AG09319 (cell line): ENCODE measurements around the gene CACNA1I.

Source experiments
- DNase-seq: peaks from one replicate; pipeline ENCODE4 v3.0.0-alpha.2; 2010; ENCODE audit warnings: low read depth; ENCODE audit errors: extremely low read depth
- CTCF ChIP-seq: IDR thresholded peaks from 2 replicates; pipeline ENCODE4 v1.5.1; 2011; ENCODE audit warnings: low read depth, mild to moderate bottlenecking, inconsistent platforms, low read length, moderate library complexity

The CACNA1I gene

GRCh38 chr22:39526736-39527171 is 43.8 kb upstream of the CACNA1I start:
- no peak for TF ChIP-seq CTCF
- no peak for DNase-seq

GRCh38 chr22:39527481-39527961 is 43.0 kb upstream of the CACNA1I start:
- DNase-seq, result no peak
- no peak for TF ChIP-seq CTCF

GRCh38 chr22:39528080-39528661 is 42.4 kb upstream of the CACNA1I start:
- DNase-seq, result no peak
- no peak for TF ChIP-seq CTCF

GRCh38 chr22:39528681-39529486 is 41.7 kb upstream of the CACNA1I start:
- peak; percentile 100 for TF ChIP-seq CTCF
- DNase-seq, result peak; percentile 85

- no peak for DNase-seq
Observed at GRCh38 chr22:39529487-39529851, 41.1 kb upstream of the CACNA1I start.

GRCh38 chr22:39530116-39530515 is 40.4 kb upstream of the CACNA1I start:
- no peak for TF ChIP-seq CTCF
- no peak for DNase-seq

More at GRCh38 chr22:39529487-39529851, 41.1 kb upstream of the CACNA1I start:
- TF ChIP-seq CTCF, result no peak

GRCh38 chr22:39530692-39531331 is 39.7 kb upstream of the CACNA1I start:
- no peak for DNase-seq
- TF ChIP-seq CTCF, result peak; percentile 12
